GM21737 (cell line): ENCODE measurements around the gene KRTAP10-2.

Source experiments
- ATAC-seq: cut with Tn5 transposase; IDR thresholded peaks from one replicate; pipeline ENCODE4 v1.9.1; 2021; ENCODE audit warnings: mild to moderate bottlenecking, moderate library complexity; ENCODE audit not compliant: unreplicated experiment

The KRTAP10-2 gene

DNA sequence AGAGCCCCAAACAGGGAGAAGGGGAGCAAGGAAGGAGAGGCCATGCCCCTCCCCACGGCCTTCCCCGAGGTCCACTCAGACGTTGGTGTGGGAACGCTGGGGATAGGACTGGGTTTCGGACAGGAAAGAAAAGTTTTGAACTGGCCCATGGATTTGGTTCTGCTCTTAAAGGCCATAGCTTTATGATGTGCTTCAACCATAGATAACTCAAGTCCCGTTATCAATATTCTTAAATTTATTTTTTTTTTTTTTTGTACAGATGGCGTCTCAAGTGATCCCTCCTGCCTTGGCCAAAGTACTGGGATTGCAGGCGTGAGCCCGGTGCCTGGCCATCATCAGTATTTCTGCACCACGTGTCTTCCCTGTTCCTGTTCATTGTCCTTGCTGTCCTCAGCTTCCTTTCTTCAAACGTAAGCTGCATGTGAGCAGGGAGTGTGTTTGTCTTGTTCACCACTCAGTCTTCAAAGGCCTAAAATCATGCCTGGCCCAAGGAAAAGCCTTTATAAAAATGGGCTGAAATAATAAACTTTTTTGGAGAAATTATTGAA, 10.5 kb downstream of the KRTAP10-2 start:
- no peak for ATAC-seq

DNA sequence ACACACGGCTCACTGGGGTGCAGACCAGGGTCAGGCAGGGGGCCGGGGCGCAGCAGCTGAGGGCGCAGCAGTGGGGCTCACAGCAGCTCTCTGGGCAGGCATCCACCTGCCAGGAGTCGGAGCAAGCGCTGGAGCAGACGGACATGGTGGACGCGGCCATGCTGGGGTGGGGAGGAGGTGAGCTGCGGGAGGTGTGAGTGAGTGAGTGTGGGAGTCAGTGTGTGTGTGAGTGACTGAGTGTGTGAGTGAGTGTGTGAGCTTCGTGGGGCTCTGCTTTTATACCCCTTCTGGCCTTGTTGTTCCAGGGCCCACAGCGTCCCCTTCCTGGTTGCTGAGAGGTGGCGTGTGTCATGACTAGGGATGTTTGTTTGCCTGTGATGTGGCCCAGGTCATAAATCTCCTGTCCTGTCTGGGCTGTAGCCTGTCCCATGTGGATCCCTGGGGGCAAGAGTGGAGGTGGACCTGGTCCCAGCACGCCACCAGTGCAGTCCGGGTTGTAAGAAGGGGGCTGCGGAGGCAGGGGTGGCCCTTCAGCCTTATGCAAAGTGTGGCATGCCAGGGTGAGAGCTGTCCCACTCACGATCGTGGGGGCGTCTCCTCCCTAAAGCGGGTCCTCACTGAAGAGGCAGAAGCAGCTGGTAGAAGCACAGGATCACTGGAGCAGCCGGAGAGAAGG, 11.2 kb downstream of the KRTAP10-2 start, which contains the start of gene KRTAP10-1:
TSS of gene KRTAP10-1 (minus strand) at position 205 of the 676 bp plus-strand sequence. CDS start at position 160, 45 bp downstream.
- ATAC-seq, result no peak

DNA sequence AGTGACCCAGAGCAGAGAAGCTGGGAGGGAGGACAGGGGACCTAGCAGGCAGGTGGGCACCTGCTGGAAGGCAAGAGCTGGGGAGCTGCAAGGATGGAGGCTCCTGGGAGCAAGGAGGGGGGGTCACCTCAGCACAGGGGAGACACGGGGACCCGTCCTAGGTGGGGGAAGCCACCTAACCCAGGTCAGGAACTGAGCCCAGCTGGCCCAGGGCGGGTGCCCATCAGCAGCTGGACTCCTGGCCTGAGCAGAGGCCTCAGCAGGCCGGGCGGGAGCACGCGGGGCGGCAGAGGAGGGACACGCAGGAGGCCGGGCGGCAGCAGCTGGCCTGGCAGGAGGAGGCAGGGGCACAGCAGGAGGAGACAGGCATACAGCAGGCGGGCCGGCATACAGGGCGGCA, 12.3 kb downstream of the KRTAP10-2 start:
- no peak for ATAC-seq

DNA sequence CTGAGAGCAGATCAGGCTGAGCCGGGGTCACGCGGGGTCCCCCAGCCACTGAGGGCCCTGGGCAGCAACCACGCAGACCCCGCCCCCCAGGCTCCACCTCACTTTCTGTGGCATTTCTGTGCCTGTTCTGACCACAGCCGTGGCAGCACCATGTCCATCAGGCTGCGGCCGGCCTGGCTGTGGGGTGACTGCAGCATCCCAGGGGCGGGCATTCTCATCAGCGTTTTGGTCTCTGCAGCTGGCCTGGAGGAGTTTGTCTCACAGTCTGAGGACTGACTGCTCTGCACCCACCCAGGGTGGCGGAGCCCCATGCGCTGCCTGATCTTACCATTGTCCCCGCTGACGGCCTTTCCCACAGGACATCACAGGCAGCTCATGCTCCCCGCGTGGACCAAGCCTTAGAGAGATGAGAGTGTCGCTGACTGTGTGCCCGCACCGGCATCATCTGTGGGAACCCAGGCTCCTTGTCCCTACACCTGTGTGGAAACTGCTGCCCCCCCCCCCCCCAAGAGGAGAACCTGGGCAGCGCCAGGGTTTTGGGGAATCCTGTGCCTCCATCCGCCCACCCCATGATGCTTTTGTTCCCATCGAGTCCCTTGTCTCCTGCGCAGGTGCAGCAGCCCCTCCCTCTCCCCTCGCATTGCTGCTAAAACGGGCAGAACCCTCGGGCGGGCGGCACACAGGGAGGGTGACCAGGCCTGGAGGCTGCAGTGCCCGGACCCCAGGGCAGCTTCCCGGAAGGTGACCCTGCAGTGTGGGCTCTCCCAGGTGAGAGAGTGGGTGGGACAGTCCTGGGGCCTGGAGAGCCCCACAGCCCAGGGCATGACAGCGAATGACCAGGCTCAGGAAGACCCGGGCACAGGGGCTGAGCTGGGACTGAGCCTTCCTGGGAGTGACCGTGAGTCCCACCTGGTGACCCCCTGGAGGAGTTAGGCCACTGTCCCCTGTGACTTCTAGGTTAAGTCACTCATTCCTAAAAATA, 13.1 kb downstream of the KRTAP10-2 start:
- no peak for ATAC-seq

DNA sequence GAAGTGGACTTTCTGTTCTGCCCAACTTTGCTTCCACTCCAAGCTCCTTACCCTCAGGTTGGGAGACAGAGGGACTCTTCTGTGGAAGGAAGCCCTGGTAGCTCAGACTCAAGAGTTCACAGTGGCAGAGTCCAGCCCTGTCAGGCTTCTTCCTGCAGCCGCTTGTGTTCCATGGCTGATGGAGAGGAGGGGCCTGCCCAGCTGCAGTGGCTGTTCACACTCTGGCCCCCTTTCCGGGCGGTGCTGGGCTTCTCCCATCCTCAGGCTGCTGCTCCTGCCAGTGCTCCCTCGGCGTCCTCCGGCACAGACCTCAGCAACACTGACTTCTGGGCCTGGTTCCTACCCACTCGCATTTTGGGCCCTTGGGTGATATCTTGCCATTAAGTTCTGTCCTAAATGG, 15.3 kb downstream of the KRTAP10-2 start:
- no peak for ATAC-seq

DNA sequence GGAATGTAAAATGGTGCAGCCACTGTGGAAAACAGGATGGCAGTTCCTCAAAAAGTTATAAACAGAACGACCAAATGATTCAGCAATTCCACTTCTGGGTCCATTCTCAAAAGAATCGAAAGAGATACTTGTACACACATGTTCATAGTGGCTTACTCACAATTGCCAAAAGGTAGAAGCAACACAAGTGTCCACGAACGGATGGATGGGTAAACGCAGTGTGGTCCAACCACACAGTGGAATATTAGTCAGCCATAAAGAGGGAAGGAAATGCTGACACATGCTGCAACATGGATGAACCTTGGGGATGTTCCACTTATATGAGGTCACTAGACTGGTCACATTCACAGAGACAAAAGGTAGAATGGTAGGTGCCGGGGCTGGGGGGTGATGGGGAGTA, 16.6 kb downstream of the KRTAP10-2 start:
- ATAC-seq, result no peak

DNA sequence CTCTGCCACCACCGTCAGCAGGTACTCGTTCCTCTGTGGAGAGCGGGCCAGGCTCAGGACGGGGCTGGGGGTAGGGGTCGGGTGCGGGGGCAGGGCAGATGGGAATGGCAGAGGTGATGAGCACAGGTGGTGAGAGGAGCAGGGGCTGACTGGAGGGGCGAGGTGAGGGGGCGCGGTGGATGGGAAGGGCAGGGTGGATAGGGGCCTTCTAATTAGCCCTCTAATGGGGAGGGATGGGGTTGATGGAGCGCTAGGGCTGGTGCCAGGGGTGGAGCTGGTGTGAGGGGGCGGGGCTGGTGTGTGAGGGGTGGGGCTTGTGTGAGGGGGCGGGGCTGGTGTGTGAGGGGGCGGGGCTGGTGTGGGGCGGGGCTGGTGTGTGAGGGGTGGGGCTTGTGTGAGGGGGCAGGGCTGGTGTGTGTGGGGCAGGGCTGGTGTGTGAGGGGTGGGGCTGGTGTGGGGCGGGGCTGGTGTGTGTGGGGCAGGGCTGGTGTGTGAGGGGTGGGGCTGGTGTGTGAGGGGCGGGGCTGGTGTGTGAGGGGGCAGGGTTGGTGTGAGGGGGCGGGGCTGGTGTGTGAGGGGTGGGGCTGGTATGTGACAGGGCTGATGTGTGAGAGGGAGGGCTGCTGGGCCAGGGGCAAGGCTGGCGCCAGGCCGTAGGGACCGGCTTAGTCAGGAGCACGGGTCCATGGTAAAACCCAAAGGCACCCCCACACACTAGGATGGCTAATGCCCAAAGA, 17.2 kb downstream of the KRTAP10-2 start:
- no peak for ATAC-seq

DNA sequence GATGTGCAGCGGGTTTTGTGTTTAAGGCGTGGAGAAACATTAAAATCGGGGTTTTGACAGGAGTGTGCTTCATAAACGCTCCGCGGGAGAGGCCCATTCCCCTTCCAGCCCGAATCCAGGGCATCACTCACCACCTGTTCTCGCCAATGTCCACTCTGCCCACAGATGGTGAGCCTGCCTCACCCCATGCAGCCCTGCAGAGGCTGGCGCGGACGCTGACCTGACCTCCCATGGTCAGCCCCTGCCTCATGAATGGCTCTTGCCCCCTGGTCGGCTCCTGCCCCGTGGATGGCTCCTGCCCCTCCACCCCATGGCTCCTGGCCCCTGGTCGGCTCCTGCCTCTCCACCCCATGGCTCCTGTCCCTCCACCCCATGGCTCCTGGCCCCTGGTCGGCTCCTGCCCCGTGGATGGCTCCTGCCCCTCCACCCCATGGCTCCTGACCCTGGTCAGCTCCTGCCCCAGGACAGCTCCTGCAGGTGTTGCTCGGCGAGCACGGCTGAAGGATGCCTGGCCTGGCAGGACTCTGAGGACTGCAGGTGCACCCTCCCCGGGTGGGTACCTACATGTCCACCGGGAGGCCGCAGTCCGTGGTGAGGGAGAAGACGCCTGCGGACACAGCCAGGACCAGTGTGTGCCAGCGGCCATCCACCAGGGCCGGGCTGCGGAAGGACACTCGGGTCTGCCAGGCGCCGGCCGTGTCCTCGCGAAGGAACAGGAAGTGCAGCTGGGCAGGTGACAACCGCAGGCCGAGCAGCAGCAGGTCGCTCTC, 18.0 kb downstream of the KRTAP10-2 start:
- no peak for ATAC-seq

DNA sequence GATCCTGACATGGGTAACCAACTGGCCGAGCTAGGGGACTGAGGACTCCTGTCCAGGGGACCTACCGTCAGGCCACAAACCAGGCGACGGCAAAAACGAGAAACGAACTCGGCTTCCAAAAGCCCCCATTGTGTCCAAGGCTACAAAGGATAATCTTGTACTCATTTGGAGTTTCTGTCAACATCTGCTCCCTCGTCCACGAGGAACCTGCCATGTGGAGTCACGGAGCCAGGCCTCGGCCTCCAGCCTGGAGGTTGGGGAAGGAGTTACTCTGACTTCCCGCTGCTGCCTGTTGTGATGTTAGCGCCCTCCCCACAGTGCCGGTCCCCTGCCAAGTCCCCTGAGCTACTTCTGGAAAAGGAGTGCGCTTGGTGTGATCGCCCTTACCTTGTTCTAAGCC, 18.6 kb downstream of the KRTAP10-2 start:
- no peak for ATAC-seq

DNA sequence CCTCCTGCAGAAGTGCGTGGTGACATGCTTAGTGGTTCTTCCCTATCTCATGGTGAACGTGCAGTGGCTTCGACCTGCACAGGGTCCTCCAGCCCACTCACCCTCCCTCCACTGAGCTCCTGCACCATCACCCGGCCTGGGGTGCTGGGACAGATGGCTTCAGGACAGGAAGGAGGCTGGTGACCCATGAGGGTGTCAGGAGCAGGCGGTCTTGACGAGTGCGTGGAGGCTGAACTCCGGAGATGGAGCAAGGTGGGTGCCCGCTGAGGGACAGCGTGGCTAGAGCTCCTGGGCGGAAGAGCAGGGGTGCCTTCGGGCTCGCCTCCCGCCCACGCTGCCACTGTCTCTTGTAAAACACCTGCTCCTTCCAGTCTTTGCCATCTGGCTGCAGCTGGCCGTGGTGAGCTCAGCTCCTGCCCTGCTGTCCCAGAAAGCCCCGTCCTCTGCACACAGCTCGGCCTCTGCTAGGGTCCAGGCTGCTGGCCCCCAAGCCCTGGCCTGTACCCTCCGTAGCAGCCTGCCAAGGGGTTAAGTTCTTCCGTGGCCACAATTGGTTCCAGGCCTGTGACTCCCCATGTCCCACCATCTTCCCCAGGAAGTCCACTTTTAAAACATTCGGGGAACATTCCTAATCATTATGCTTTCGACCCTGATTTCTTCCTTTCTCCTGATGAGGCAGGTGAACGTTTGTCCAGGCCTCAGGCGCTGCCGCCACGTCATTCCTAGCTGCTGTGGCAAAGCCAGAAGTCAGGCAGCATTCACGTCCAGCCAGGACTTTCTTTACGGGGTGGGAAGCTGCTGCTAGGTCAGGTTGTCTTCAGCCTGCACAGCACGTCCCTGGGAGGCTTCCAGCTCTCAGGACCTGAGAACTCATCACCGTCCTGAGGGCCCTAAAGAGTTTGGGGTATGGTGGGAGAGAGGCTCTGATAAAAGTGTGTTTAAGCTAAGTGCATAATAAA, 19.4 kb downstream of the KRTAP10-2 start:
- no peak for ATAC-seq

DNA sequence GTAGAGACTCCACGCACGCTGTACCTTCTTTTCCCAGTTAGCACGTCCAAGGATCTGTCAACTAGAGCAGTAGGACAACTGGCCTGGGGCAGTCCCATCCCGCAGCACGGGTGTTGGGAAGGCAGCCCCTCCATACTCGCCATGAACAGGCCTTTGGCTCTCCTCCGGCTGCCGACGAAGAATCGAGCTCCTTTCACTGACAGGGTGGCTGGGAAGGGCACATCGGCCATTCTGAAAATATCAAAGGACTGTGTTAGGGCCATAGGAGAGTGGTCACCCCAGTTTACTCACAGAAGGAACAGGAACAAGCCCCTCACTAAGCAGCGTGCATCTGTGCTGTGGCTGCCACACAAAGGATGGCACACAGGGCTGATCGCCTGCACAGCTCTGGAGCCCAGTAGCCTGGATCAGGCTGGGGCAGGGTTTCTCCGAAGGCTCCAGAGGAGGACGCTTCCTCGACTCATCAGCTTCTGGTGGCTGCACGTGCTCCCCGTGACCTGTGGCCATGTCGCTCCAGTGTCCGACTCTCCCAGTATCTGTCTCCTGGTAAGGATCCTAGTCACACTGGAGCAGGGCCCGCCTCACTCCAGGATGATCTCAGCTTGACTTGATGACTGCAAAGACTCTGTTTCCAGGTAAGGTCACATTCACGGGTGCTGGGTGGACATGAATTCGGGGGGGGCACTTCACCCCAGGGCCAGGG, 20.3 kb downstream of the KRTAP10-2 start:
- no peak for ATAC-seq

DNA sequence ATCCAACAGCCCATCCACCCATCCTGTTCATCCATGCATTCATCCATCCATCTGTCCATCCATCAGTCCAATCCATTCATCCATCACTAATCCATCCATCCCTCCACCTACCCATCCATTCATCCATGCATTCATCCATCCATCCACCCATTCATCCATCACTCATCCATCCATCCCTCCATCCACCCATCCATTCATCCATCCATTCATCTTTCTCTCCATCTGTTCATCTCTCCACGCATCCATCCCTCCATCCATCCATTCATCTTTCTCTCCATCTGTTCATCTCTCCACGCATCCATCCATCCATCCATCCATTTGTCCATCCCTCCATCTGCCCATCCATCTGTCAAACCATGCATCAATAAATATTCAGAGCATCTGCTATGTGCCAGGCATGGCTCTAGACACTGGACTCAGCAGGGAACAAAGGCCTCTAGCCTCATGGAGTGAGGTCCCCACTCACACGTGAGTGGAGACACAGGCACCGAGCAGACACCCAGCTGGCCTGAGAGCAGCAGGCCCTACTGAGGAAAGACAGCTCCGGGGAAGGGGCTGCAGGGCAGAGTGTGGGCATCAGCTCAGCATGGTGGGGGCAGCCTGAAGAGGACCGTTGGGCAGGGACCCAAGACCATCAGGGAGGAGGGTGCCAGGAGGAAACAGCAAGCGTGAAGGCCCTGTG, 20.9 kb downstream of the KRTAP10-2 start:
- no peak for ATAC-seq

DNA sequence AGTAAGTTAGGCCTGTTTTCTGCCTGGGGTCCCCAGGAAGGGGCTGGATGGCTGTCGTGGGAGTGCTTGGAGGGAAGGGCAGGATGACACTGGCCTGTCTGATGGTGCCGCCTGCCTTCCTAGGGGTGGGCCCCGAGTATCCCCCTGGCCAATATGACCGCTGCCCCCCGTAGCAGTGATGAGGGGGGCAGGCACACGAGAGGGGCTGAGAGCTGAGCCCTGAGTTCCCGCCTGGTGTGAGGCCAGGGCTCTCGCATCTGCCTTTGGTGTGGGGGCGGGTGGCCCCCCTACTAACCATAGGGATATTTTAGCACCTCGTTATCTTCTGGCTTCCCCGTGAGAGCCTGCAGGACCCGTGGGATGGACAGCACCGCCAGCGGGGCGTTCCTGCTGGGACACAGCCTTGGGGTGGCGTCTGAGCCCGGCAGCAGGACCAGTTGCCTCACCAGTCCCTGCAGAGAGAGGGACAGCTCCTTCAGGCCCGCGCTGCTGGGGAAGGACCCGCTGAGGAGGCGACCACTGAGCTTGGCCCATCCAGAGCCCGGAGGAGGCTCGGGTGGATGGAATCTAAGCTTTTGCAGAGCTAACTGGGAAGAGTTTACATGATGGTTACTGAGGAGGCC, 21.7 kb downstream of the KRTAP10-2 start:
- no peak for ATAC-seq

DNA sequence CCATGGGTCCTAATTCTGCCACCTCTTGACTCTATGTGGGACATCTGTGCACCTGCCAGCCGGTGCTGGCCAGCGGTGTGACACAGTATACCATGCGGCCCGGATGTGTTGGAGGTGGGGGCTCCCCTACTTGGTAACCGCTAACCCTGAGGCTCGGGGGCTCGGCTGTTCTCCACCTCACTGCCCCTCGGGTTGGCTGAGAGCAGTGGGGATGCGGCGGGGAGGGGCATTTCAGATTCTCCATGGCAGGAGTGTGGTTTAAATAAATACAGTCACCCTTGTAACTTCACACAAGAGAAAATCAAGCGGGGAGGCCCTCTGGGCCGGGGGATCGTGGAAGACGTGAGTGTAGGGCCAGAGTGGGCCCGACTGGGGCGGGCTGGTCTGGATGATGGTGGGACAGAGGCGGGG, 22.3 kb downstream of the KRTAP10-2 start:
- no peak for ATAC-seq

DNA sequence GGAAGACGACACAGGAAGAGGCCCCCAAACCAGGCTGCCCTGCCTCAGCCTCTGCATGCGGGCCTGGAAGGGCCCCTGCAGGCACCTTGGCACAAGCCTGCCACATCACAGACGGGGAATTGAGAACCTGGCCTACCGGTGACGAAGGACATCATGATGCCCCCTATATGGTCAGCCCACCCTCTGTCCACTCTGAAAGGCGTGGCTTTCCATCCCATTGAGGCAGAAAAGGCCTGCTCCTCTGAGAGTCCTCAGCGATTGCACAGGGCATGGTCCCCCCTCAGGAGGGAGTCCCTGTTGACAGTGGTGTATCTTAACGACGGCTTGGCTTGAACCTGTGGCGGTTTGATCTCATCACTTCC, 22.7 kb downstream of the KRTAP10-2 start:
- ATAC-seq, result no peak

DNA sequence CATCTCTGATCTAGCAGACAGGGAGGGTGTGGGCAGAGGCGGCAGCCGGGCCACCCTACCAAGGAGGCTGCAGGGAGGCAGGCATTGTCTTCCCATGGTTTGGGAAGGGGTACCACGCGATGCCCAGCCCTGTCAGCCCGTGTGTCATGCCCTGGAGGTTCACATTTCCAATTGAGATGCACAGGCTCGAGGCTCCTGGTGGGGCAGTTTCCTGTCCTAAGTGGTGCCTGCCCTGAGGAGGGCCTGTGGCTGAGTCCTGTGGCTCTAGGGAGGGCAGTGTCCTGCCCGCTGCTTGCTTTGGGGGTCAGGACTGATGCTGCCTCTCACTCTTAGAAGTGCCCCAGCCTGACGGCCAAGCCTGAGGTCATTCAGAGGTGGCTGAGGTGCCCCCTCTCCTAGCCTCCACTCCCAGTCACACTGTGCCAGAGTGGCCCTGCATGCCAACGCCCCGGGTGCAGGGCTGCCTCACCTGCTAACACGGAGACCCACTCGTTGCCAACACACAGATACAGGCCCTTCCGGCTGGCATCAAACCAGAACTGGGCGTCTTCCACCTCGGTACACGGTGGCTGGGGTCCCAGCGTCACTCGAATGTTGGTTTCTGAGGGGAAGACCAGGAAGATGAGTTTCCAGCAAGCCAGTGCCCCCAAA, 23.2 kb downstream of the KRTAP10-2 start:
- ATAC-seq, result no peak
